Astrocyte (in vitro differentiated cells and primary cell): Measurements from ENCODE around the gene ZNF678.
"Not testable (repeated sequence)": the region's sequence is repeated elsewhere in the genome, so short reads cannot be mapped to it uniquely, and the experiment has no call there.

Experiments
- CTCF ChIP-seq: IDR thresholded peaks from 2 replicates; pipeline ENCODE4 v1.5.1; 2011; ENCODE audit warnings: low read depth, mild to moderate bottlenecking, inconsistent platforms, low read length, moderate library complexity; ENCODE audit not compliant: insufficient read depth
- EZH2 ChIP-seq: IDR thresholded peaks from 2 replicates; pipeline ENCODE4 v1.6.1; 2012; ENCODE audit warnings: mild to moderate bottlenecking, low read length, inconsistent platforms; ENCODE audit not compliant: insufficient read depth

GRCh38 chr1:227596222-227596621 lies 32.9 kb downstream of the ZNF678 start:
- TF ChIP-seq CTCF, EZH2: not testable (repeated sequence)
